ENCODE results near the gene TASP1. TPM values are rescaled to one million over a fixed set of nuclear protein-coding genes. Genes with fewer than 3 reads are reported as not detected.

Gene TASP1
- polyA plus RNA-seq, 3 donors = 2.3 to 3.3 (median 2.6) TPM

DNA sequence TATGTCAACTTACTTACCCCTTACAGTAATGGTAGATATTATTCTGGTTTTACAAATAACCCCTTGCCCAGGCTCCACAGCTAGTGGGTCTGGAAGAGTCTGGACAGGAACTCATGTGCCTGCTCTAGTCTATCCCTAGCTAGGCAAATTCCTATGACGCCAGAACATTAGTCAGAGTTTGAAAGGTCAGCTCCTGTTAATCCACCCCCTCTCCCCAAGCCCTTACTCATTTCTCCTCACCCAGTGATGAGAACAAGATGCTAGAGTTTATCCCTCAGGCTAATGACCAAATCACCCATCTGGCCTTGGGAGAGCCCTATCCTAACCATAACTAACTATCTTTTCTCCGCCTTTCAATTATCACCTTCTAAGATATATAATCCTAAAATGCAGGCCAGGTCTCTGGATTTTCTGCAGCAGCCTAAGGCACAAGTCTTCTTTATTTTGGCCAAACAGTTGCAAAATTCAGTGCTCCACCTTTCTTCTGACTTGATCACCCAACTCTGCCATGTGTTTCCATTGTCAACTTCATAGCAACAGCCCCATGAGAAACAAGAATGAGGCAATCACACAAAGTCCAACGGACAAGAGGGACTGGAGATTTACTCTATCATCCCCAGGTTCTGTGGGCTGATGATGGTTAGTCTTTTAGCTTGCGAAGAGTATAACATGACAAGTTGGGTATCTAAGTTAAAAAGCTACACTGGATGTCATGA lies 113.3 kb downstream of the TASP1 start:
- WGBS (ENCODE audit: insufficient coverage) = 92% methylated on average over 2 of the region's 4 CpGs
- H3K36me3 Mint-ChIP-seq = peaks cover 24 to 30% of the 10 kb centered on the region in 2 donors
- Histone ChIP-seq H3K4me1 (ENCODE audit: control insufficient read depth in 1 of 2, insufficient read depth in 2 of 2, low read length in 2 of 2) (no peaks in the 10 kb centered on the region), H3K27ac (ENCODE audit: low read depth in 1 of 2, low read length in 2 of 2) (no peak overlapping the region), H4K20me1 (ENCODE audit: insufficient read depth, low read length) (no peaks in the 10 kb centered on the region), H2AFZ (ENCODE audit: insufficient read depth, low read depth, low read length, poor library complexity, severe bottlenecking) (no peak overlapping the region), H3K4me3 (replicated peaks in 1 of 3; ENCODE audit: low read depth in 2 of 3, low read length in 3 of 3) (no peak overlapping the region), H3K9ac (ENCODE audit: insufficient read depth, low read length, poor library complexity, severe bottlenecking) (no peak overlapping the region), H3K79me2 (ENCODE audit: insufficient read depth, low read length) (no peaks in the 10 kb centered on the region), H3K36me3 (replicated peaks in 1 of 2; ENCODE audit: control insufficient read depth in 1 of 2, insufficient read depth in 2 of 2, low read length in 2 of 2) (peaks cover 0 to 7% of the 10 kb centered on the region in 2 donors), H3K4me2 (replicated peaks; ENCODE audit: extremely low read depth, low read length, poor library complexity, severe bottlenecking) (no peak overlapping the region), H3K27me3 (ENCODE audit: control insufficient read depth in 2 of 2, insufficient read depth in 2 of 2, low read length in 2 of 2) (no peaks in the 10 kb centered on the region), H3K9me3 (replicated peaks in 1 of 2; ENCODE audit: control insufficient read depth in 1 of 2, insufficient read depth in 1 of 2, low read length in 2 of 2) (no peaks in the 10 kb centered on the region)
- TF ChIP-seq, protein P1, sequence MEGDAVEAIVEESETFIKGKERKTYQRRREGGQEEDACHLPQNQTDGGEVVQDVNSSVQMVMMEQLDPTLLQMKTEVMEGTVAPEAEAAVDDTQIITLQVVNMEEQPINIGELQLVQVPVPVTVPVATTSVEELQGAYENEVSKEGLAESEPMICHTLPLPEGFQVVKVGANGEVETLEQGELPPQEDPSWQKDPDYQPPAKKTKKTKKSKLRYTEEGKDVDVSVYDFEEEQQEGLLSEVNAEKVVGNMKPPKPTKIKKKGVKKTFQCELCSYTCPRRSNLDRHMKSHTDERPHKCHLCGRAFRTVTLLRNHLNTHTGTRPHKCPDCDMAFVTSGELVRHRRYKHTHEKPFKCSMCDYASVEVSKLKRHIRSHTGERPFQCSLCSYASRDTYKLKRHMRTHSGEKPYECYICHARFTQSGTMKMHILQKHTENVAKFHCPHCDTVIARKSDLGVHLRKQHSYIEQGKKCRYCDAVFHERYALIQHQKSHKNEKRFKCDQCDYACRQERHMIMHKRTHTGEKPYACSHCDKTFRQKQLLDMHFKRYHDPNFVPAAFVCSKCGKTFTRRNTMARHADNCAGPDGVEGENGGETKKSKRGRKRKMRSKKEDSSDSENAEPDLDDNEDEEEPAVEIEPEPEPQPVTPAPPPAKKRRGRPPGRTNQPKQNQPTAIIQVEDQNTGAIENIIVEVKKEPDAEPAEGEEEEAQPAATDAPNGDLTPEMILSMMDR (IDR thresholded peaks at IDR 0.05) = no peak
- no peaks in the 10 kb centered on the region for H3K27me3 Mint-ChIP-seq (ENCODE audit: low read depth in 3 of 3)
- DNase-seq = no peak
- H3K9me3 Mint-ChIP-seq = peaks cover 0 to 5% (median 0%) of the 10 kb centered on the region in 7 donors
- no peak overlapping the region for H3K27ac Mint-ChIP-seq
- H3K4me3 Mint-ChIP-seq = no peak overlapping the region
- intact Hi-C loops (cut with micrococcal nuclease) = no loop called here
- no peaks in the 10 kb centered on the region for H3K4me1 Mint-ChIP-seq

DNA sequence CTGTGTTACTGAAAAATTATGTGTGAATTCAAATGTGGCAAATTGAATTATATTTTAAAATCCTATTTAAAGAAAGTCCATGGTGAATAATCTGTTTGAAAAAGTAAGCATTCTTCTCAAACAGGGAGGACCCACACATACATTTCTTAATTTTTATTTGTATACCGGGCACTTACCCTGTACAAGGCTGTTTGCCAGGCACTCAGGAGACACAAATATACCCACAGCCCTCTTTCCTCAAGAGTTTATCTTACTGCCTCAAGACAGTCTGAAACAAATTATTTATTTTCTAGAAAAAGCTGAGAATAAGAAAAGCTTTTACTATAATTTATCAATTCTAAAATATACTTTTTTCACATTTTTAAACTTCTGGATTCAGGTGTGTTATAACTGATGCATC lies 114.4 kb downstream of the TASP1 start:
- Mint-ChIP-seq H3K4me3 (no peak overlapping the region), H3K27me3 (ENCODE audit: low read depth in 3 of 3) (no peaks in the 10 kb centered on the region), H3K9me3 (peaks cover 0 to 5% (median 0%) of the 10 kb centered on the region in 7 donors), H3K36me3 (peaks cover 24 to 30% of the 10 kb centered on the region in 2 donors), H3K27ac (no peak overlapping the region), H3K4me1 (no peaks in the 10 kb centered on the region)
- H3K4me1 ChIP-seq (ENCODE audit: control insufficient read depth in 1 of 2, insufficient read depth in 2 of 2, low read length in 2 of 2) = no peaks in the 10 kb centered on the region
- peaks cover 0 to 7% of the 10 kb centered on the region in 2 donors for H3K36me3 ChIP-seq (replicated peaks in 1 of 2; ENCODE audit: control insufficient read depth in 1 of 2, insufficient read depth in 2 of 2, low read length in 2 of 2)
- H2AFZ ChIP-seq (ENCODE audit: insufficient read depth, low read depth, low read length, poor library complexity, severe bottlenecking) = no peak overlapping the region
- no peak for DNase-seq
- H3K27ac ChIP-seq (ENCODE audit: low read depth in 1 of 2, low read length in 2 of 2) = no peak overlapping the region
- H4K20me1 ChIP-seq (ENCODE audit: insufficient read depth, low read length) = no peaks in the 10 kb centered on the region
- no peak overlapping the region for H3K9ac ChIP-seq (ENCODE audit: insufficient read depth, low read length, poor library complexity, severe bottlenecking)
- no peaks in the 10 kb centered on the region for H3K9me3 ChIP-seq (replicated peaks in 1 of 2; ENCODE audit: control insufficient read depth in 1 of 2, insufficient read depth in 1 of 2, low read length in 2 of 2)
- H3K4me2 ChIP-seq (replicated peaks; ENCODE audit: extremely low read depth, low read length, poor library complexity, severe bottlenecking) = no peak overlapping the region
- no CpG with 5 or more reads among the region's 1 CpG for WGBS (ENCODE audit: insufficient coverage)
- intact Hi-C loops (cut with micrococcal nuclease) = no loop called here
- no peaks in the 10 kb centered on the region for H3K79me2 ChIP-seq (ENCODE audit: insufficient read depth, low read length)
- TF ChIP-seq, protein P1 (IDR thresholded peaks at IDR 0.05) = no peak
- no peaks in the 10 kb centered on the region for H3K27me3 ChIP-seq (ENCODE audit: control insufficient read depth in 2 of 2, insufficient read depth in 2 of 2, low read length in 2 of 2)
- no peak overlapping the region for H3K4me3 ChIP-seq (replicated peaks in 1 of 3; ENCODE audit: low read depth in 2 of 3, low read length in 3 of 3)
